ENCODE measurements around the gene TENM4. TPM values are rescaled to one million over a fixed set of nuclear protein-coding genes. Genes with fewer than 3 reads are reported as not detected.

The TENM4 gene
- total RNA-seq, 1 experiment from 2014 or later = 25.0 TPM

DNA sequence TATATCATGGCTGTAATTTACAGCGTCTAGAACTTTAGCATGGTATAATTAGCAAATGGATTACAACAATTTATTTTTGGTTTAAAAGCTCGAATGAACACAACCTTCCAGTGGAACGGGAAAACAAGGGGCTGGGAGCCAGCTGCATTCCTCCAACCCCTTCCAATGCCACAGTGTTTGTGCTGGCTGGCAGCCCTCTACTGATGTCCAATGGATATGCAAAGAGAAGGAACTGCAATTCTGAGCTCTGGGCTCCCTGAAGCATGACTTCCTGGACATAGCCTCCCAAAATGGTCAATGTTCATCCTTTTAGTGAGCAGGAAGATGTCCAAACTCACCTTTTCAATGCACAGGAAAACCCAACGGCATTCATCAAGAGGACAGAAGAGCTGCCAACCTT, 288.3 kb downstream of the TENM4 start (continued):
- TF ChIP-seq ZBTB21 (CRISPR knock-in tag; IDR thresholded peaks at IDR 0.05; ENCODE audit: borderline replicate concordance) (no peak), MXD4 (CRISPR knock-in tag; IDR thresholded peaks at IDR 0.05; ENCODE audit: borderline replicate concordance) (no peak)
- TF ChIP-seq, protein P1, sequence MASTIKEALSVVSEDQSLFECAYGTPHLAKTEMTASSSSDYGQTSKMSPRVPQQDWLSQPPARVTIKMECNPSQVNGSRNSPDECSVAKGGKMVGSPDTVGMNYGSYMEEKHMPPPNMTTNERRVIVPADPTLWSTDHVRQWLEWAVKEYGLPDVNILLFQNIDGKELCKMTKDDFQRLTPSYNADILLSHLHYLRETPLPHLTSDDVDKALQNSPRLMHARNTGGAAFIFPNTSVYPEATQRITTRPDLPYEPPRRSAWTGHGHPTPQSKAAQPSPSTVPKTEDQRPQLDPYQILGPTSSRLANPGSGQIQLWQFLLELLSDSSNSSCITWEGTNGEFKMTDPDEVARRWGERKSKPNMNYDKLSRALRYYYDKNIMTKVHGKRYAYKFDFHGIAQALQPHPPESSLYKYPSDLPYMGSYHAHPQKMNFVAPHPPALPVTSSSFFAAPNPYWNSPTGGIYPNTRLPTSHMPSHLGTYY (CRISPR knock-in tag; IDR thresholded peaks at IDR 0.05) = no peak
- TF ChIP-seq, protein P2, sequence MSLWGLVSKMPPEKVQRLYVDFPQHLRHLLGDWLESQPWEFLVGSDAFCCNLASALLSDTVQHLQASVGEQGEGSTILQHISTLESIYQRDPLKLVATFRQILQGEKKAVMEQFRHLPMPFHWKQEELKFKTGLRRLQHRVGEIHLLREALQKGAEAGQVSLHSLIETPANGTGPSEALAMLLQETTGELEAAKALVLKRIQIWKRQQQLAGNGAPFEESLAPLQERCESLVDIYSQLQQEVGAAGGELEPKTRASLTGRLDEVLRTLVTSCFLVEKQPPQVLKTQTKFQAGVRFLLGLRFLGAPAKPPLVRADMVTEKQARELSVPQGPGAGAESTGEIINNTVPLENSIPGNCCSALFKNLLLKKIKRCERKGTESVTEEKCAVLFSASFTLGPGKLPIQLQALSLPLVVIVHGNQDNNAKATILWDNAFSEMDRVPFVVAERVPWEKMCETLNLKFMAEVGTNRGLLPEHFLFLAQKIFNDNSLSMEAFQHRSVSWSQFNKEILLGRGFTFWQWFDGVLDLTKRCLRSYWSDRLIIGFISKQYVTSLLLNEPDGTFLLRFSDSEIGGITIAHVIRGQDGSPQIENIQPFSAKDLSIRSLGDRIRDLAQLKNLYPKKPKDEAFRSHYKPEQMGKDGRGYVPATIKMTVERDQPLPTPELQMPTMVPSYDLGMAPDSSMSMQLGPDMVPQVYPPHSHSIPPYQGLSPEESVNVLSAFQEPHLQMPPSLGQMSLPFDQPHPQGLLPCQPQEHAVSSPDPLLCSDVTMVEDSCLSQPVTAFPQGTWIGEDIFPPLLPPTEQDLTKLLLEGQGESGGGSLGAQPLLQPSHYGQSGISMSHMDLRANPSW (CRISPR knock-in tag; conservative IDR thresholded peaks at IDR 0.05; ENCODE audit: low read depth) = no peak
- TF ChIP-seq, protein P3, sequence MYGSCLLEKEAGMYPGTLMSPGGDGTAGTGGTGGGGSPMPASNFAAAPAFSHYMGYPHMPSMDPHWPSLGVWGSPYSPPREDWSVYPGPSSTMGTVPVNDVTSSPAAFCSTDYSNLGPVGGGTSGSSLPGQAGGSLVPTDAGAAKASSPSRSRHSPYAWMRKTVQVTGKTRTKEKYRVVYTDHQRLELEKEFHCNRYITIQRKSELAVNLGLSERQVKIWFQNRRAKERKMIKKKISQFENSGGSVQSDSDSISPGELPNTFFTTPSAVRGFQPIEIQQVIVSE (CRISPR knock-in tag; IDR thresholded peaks at IDR 0.05; ENCODE audit: borderline replicate concordance) = no peak
- TF ChIP-seq, protein P4, sequence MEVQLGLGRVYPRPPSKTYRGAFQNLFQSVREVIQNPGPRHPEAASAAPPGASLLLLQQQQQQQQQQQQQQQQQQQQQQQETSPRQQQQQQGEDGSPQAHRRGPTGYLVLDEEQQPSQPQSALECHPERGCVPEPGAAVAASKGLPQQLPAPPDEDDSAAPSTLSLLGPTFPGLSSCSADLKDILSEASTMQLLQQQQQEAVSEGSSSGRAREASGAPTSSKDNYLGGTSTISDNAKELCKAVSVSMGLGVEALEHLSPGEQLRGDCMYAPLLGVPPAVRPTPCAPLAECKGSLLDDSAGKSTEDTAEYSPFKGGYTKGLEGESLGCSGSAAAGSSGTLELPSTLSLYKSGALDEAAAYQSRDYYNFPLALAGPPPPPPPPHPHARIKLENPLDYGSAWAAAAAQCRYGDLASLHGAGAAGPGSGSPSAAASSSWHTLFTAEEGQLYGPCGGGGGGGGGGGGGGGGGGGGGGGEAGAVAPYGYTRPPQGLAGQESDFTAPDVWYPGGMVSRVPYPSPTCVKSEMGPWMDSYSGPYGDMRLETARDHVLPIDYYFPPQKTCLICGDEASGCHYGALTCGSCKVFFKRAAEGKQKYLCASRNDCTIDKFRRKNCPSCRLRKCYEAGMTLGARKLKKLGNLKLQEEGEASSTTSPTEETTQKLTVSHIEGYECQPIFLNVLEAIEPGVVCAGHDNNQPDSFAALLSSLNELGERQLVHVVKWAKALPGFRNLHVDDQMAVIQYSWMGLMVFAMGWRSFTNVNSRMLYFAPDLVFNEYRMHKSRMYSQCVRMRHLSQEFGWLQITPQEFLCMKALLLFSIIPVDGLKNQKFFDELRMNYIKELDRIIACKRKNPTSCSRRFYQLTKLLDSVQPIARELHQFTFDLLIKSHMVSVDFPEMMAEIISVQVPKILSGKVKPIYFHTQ (CRISPR knock-in tag; IDR thresholded peaks at IDR 0.05) = no peak
- TF ChIP-seq, protein P5, sequence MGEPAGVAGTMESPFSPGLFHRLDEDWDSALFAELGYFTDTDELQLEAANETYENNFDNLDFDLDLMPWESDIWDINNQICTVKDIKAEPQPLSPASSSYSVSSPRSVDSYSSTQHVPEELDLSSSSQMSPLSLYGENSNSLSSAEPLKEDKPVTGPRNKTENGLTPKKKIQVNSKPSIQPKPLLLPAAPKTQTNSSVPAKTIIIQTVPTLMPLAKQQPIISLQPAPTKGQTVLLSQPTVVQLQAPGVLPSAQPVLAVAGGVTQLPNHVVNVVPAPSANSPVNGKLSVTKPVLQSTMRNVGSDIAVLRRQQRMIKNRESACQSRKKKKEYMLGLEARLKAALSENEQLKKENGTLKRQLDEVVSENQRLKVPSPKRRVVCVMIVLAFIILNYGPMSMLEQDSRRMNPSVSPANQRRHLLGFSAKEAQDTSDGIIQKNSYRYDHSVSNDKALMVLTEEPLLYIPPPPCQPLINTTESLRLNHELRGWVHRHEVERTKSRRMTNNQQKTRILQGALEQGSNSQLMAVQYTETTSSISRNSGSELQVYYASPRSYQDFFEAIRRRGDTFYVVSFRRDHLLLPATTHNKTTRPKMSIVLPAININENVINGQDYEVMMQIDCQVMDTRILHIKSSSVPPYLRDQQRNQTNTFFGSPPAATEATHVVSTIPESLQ (CRISPR knock-in tag; IDR thresholded peaks at IDR 0.05) = no peak
- TF ChIP-seq, protein P6, sequence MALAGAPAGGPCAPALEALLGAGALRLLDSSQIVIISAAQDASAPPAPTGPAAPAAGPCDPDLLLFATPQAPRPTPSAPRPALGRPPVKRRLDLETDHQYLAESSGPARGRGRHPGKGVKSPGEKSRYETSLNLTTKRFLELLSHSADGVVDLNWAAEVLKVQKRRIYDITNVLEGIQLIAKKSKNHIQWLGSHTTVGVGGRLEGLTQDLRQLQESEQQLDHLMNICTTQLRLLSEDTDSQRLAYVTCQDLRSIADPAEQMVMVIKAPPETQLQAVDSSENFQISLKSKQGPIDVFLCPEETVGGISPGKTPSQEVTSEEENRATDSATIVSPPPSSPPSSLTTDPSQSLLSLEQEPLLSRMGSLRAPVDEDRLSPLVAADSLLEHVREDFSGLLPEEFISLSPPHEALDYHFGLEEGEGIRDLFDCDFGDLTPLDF (CRISPR knock-in tag; IDR thresholded peaks at IDR 0.05) = no peak
- TF ChIP-seq, protein P7, sequence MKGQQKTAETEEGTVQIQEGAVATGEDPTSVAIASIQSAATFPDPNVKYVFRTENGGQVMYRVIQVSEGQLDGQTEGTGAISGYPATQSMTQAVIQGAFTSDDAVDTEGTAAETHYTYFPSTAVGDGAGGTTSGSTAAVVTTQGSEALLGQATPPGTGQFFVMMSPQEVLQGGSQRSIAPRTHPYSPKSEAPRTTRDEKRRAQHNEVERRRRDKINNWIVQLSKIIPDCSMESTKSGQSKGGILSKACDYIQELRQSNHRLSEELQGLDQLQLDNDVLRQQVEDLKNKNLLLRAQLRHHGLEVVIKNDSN (CRISPR knock-in tag; IDR thresholded peaks at IDR 0.05) = no peak

DNA sequence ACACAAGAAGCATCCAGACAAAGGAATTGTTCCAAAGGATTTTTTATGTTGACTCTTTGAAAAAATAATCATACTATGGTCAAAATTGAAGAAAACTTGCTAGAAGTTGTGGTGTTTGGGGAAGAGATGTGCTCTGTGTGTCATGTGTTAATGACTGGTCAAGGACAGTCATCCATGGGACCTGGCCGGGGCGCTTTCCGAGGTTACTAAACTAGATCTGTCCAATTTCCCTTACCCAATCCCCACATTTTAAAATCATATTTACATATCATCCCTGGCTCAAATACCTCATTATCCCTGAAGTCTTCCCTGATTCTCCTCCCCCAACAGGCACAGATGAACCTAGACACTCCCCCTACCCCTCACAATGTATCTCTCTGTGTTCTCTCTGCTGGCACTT, 289.4 kb downstream of the TENM4 start:
- no peak overlapping the region for H3K27ac Mint-ChIP-seq
- H3K4me3 Mint-ChIP-seq = no peak overlapping the region
- CTCF ChIA-PET = no interaction called here
- no peaks in the 10 kb centered on the region for H3K36me3 Mint-ChIP-seq
- no peak for DNase-seq (ENCODE audit: low spot score)
- no peak for ATAC-seq
- POLR2A ChIA-PET = no interaction called here
- TF ChIP-seq, protein P1 (CRISPR knock-in tag; IDR thresholded peaks at IDR 0.05) = no peak
- TF ChIP-seq IRF2 (CRISPR knock-in tag; IDR thresholded peaks at IDR 0.05; ENCODE audit: borderline replicate concordance, low read depth) (no peak), ZNF416 (CRISPR knock-in tag; IDR thresholded peaks at IDR 0.05) (no peak)
- TF ChIP-seq, protein P8, sequence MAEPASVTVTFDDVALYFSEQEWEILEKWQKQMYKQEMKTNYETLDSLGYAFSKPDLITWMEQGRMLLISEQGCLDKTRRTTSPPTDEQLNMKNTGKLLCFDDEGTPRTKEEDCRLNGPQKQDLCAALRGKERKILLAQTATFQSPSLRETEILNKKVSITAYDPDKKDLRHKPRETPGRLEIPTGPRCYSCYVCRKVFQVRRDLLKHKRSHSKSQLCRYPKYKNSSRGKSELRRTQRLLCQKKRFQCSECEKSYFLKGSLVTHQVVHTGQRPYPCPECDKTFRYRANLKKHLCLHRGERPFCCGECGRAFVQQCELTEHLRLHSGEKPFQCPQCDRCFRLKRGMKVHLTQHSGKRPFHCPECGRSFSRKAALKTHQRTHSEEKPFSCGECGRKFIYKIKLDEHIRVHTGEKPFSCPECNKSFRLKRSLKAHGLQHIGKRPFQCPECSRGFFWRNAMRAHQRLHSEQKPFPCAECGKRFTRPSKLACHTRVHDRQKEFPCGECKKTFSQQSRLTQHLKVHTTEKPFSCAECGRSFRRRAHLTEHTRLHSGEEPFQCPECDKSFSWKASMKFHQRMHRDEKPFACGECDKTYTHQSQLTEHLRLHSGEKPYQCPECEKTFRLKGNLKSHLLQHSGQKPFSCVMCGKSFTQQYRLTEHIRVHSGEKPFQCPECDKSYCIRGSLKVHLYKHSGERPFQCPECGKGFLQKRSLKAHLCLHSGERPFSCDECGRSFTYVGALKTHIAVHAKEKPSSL (CRISPR knock-in tag; conservative IDR thresholded peaks at IDR 0.05) = no peak
- H3K27me3 Mint-ChIP-seq (ENCODE audit: low read depth) = no peaks in the 10 kb centered on the region
- H3K9me3 Mint-ChIP-seq = peaks cover 21% of the 10 kb centered on the region; the same call in 1 of the 2 replicates
- H3K4me1 Mint-ChIP-seq = no peaks in the 10 kb centered on the region

Data from WTC11 (cell line).